Activated T-cell treated with anti-CD3 and anti-CD28 coated beads, Interleukin-2, amount 50 U/mL, for 24 hours (primary cell): ENCODE results near the gene PPP2R3B.
"Not testable (repeated sequence)": the region's sequence is repeated elsewhere in the genome, so short reads cannot be mapped to it uniquely, and the experiment has no call there.

ENCODE experiments used
- DNase-seq: peaks from one replicate; pipeline ENCODE4 v3.0.0-alpha.2; 2020
- H3K27ac Mint-ChIP-seq: 2 replicates; pipeline ENCODE4 v1.8.0; 2020; ENCODE audit warnings: mild to moderate bottlenecking, mixed read lengths
- H3K27me3 Mint-ChIP-seq: 2 replicates; pipeline ENCODE4 v1.8.0; 2020; ENCODE audit warnings: mixed read lengths
- H3K36me3 Mint-ChIP-seq: 2 replicates; pipeline ENCODE4 v1.8.0; 2020; ENCODE audit warnings: low read depth, mixed read lengths
- H3K4me1 Mint-ChIP-seq: 2 replicates; pipeline ENCODE4 v1.8.0; 2020; ENCODE audit warnings: low read depth, mixed read lengths
- H3K4me3 Mint-ChIP-seq: 2 replicates; pipeline ENCODE4 v1.8.0; 2020; ENCODE audit warnings: mild to moderate bottlenecking, moderate library complexity, mixed read lengths
- H3K9me3 Mint-ChIP-seq: 2 replicates; pipeline ENCODE4 v1.8.0; 2020; ENCODE audit warnings: mixed read lengths

Gene PPP2R3B

GRCh38 chrX:386768-387575, at the start of gene PPP2R3B:
Gene PPP2R3B, minus strand, starts transcription at chrX:386907. Its CDS starts 216 bp downstream, at chrX:386691.
- DNase-seq, result peak; percentile 98
- H3K9me3 Mint-ChIP-seq, result no peaks in the 10 kb centered on the region
- H3K27ac Mint-ChIP-seq, result peak within 1 kb of the TSS; percentile 98
- H3K27me3 Mint-ChIP-seq, result no peaks in the 10 kb centered on the region
- peaks cover 2% of the 10 kb centered on the region for H3K36me3 Mint-ChIP-seq
- peak within 1 kb of the TSS; percentile 84 for H3K4me3 Mint-ChIP-seq
- H3K4me1 Mint-ChIP-seq, result peaks cover 12% of the 10 kb centered on the region

DNA sequence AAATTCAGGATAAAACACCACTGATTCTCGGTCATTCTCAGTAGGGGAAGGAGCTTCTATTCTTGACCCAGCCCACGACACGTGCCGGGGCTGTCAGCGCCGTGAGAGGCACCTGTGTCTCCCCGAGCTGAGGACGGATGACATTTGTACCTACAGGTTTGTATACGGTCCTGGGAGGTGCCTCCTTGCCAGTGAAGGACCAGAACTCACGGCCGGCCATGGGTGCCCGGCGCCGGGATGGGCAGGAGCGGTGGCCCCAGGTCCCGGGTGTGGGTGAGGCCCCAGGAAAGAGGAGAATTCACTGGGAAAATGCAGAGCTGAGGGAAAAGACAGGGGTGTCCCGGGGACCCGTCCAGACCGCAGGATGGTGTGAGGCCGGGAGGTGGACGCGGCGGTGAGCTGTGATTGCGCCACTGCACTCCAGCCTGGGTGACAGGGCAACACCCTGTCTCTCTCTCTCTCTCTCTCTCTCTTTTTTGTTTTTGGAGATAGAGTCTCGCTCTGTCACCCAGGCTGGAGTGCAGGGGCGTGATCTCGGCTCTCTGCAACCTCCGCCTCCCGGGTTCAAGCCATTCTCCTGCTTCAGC, 48.9 kb upstream of the PPP2R3B start:
- H3K27ac Mint-ChIP-seq, result no peak overlapping the region
- H3K27me3 Mint-ChIP-seq, result peaks cover 3% of the 10 kb centered on the region
- H3K36me3 Mint-ChIP-seq, result no peaks in the 10 kb centered on the region
- DNase-seq, result no peak
- H3K4me1 Mint-ChIP-seq, result no peaks in the 10 kb centered on the region
- H3K9me3 Mint-ChIP-seq, result peaks cover 11% of the 10 kb centered on the region
- H3K4me3 Mint-ChIP-seq, result no peak overlapping the region

GRCh38 chrX:434946-435345, 48.2 kb upstream of the PPP2R3B start:
- Mint-ChIP-seq H3K27ac (no peak overlapping the region), H3K27me3 (peaks cover 8% of the 10 kb centered on the region), H3K4me3 (no peak overlapping the region), H3K4me1 (no peaks in the 10 kb centered on the region), H3K36me3 (no peaks in the 10 kb centered on the region), H3K9me3 (peaks cover 6% of the 10 kb centered on the region)
- no peak for DNase-seq

DNA sequence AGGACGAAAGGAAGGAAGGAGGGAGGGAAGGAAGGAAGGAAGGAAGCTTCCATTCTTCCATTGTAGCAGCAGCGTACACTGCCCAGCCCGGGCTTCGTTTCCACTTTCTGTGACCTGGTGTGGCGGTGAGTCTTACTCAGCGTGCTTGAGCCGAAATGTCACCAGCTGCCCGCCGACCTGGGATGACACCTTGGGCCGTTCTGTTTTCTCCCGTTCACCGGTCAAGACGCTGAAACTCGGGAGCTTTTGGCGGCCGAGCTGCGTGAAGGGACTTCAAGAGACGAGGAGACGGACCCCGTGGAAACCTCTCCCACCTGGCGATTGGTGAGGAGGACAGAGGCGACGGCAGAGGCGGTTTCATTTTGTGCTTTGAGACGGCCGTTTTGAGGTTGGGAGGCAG, 47.1 kb upstream of the PPP2R3B start:
- Mint-ChIP-seq H3K27me3 (peaks cover 12% of the 10 kb centered on the region), H3K36me3 (no peaks in the 10 kb centered on the region), H3K27ac (no peak overlapping the region), H3K4me1 (no peaks in the 10 kb centered on the region), H3K9me3 (no peaks in the 10 kb centered on the region), H3K4me3 (no peak overlapping the region)
- no peak for DNase-seq

DNA sequence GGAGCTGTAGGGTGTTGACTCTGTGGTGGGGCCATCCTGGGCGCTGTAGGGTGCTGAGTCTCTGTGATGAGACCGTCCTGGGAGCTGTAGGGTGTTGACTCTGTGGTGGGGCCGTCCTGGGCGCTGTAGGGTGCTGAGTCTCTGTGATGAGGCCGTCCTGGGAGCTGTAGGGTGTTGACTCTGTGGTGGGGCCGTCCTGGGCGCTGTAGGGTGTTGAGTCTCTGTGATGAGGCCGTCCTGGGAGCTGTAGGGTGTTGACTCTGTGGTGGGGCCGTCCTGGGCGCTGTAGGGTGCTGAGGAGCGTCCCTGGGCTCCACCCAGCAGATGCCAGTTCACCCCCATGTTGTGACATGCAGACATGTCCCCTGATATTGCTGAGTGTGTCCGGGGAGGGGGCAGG, 46.0 kb upstream of the PPP2R3B start:
- H3K27ac Mint-ChIP-seq, H3K4me3 Mint-ChIP-seq, DNase-seq, H3K4me1 Mint-ChIP-seq, H3K9me3 Mint-ChIP-seq, H3K36me3 Mint-ChIP-seq: not testable (repeated sequence)
- peaks cover 23% of the 10 kb centered on the region for H3K27me3 Mint-ChIP-seq

- H3K4me3 Mint-ChIP-seq, result no peak overlapping the region
- H3K27ac Mint-ChIP-seq, result no peak overlapping the region
- H3K9me3 Mint-ChIP-seq, result no peaks in the 10 kb centered on the region
- H3K4me1 Mint-ChIP-seq, result peaks cover 3% of the 10 kb centered on the region
- no peak for DNase-seq
- H3K27me3 Mint-ChIP-seq, result peaks cover 28% of the 10 kb centered on the region
- H3K36me3 Mint-ChIP-seq, result no peaks in the 10 kb centered on the region
Measured at GRCh38 chrX:431492-432111, 44.9 kb upstream of the PPP2R3B start.

- DNase-seq, result no peak
- H3K27ac Mint-ChIP-seq, result no peak overlapping the region
- peaks cover 32% of the 10 kb centered on the region for H3K27me3 Mint-ChIP-seq
- no peak overlapping the region for H3K4me3 Mint-ChIP-seq
- H3K36me3 Mint-ChIP-seq, result no peaks in the 10 kb centered on the region
- H3K4me1 Mint-ChIP-seq, result peaks cover 3% of the 10 kb centered on the region
- H3K9me3 Mint-ChIP-seq, result no peaks in the 10 kb centered on the region
Measured at GRCh38 chrX:431056-431455, 44.3 kb upstream of the PPP2R3B start.

DNA sequence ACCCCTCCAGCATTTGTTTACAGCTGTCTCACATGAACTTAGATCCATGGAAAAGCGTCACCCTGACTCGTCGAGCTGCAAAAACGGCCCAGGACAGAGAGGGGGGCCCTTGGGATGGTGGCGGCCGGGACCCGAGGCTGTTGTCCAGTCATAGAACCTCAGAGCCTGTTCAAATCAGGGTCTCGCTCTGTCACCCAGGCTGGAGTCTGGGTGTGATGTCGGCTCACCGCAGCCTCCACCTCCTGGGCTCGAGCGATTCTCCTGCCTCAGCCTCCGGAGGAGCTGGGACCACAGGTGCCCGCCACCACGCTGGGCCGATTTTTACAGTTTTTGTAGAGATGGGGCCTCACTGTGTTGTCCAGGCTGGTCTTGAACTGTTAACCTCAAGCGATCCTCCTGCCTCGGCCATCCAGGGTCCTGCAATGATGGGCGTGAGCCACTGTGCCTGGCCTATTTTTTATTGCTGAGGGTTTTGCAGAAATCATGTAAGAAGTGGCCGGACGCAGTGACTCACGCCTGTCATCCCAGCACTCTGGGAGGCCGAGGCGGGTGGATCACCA, 42.6 kb upstream of the PPP2R3B start:
- no peaks in the 10 kb centered on the region for H3K9me3 Mint-ChIP-seq
- DNase-seq, result no peak
- H3K27ac Mint-ChIP-seq, result no peak overlapping the region
- H3K4me3 Mint-ChIP-seq, result no peak overlapping the region
- H3K36me3 Mint-ChIP-seq, result no peaks in the 10 kb centered on the region
- H3K4me1 Mint-ChIP-seq, result peaks cover 3% of the 10 kb centered on the region
- H3K27me3 Mint-ChIP-seq, result peaks cover 37% of the 10 kb centered on the region

DNA sequence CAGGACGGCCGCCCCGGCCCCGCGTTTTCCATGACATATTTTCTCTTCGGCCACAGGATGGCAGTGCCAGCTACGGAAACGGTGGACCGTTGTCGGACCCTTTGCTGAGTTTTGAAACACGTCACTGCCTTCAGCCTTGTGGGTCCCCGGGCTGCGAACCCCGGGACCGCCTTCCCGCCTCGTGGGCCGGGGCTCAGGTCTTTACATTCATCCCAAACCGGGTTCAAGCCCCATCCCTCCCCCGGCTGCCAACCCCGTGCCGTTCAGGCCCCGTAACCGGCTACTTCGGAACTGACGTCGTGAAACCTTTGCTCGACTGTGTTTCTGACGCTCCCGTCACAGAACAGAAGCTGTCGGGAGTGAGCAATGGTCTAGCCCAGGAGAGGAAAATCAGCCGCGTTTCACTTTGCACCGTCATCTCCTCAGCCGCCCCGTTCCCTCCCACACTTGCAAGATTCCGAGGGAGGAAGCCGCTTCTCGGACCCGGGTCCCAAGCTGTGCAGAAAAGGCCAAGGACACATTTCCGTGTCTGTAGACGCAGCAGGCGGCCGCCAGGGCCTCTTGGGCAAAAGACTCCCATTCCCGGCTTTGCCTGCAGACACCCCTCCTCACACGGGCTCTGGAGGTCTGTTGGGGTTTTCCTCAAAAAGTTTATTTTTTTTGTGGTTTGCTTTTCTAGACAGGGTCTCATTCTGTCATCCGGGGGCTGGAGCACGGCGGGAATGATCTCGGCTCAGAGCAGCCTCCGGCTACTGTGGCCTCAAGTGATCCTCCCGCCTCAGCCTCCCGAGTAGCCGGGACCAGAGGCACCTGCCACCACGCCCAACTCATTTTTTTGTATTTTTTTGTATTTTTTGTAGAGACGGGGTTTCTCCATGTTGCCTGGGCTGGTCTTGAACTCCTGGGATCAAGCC, 41.4 kb upstream of the PPP2R3B start:
- Mint-ChIP-seq H3K4me3 (peak overlapping the region; percentile 46), H3K27ac (no peak overlapping the region), H3K9me3 (no peaks in the 10 kb centered on the region), H3K4me1 (peaks cover 3% of the 10 kb centered on the region), H3K36me3 (no peaks in the 10 kb centered on the region), H3K27me3 (peaks cover 46% of the 10 kb centered on the region)
- peak; percentile 34 for DNase-seq

DNA sequence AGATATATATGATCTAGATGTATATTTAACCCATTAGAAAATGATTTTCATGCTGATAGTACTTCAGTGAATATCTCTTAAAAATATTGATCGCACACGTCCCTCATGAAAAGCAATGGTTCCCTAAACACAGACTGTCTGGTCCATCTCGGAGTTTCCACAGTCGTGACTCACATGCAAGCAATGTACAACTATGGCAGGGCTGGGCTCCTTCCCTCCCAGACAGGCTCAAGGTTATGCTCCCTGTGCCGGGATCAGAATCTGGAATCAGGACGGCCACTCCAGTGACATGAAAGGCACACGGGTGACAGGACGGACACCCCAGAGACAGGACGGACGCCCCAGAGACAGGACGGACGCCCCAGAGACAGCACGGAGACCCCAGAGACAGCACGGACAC, 40.2 kb upstream of the PPP2R3B start:
- H3K36me3 Mint-ChIP-seq, result no peaks in the 10 kb centered on the region
- peaks cover 46% of the 10 kb centered on the region for H3K27me3 Mint-ChIP-seq
- DNase-seq, result no peak
- H3K4me3 Mint-ChIP-seq, result no peak overlapping the region
- H3K4me1 Mint-ChIP-seq, result peaks cover 3% of the 10 kb centered on the region
- no peaks in the 10 kb centered on the region for H3K9me3 Mint-ChIP-seq
- H3K27ac Mint-ChIP-seq, result no peak overlapping the region

GRCh38 chrX:425056-425455, 38.3 kb upstream of the PPP2R3B start:
- no peak for DNase-seq
- H3K9me3 Mint-ChIP-seq, result no peaks in the 10 kb centered on the region
- H3K4me1 Mint-ChIP-seq, result peaks cover 3% of the 10 kb centered on the region
- no peak overlapping the region for H3K27ac Mint-ChIP-seq
- H3K36me3 Mint-ChIP-seq, result no peaks in the 10 kb centered on the region
- H3K4me3 Mint-ChIP-seq, result no peak overlapping the region
- peaks cover 38% of the 10 kb centered on the region for H3K27me3 Mint-ChIP-seq

GRCh38 chrX:421646-422391, 35.1 kb upstream of the PPP2R3B start:
- Mint-ChIP-seq H3K36me3 (no peaks in the 10 kb centered on the region), H3K27ac (no peak overlapping the region), H3K27me3 (peaks cover 19% of the 10 kb centered on the region), H3K4me1 (no peaks in the 10 kb centered on the region), H3K9me3 (no peaks in the 10 kb centered on the region), H3K4me3 (no peak overlapping the region)
- no peak for DNase-seq

- Mint-ChIP-seq H3K27ac (no peak overlapping the region), H3K4me3 (no peak overlapping the region), H3K4me1 (no peaks in the 10 kb centered on the region), H3K27me3 (peaks cover 12% of the 10 kb centered on the region), H3K36me3 (no peaks in the 10 kb centered on the region), H3K9me3 (no peaks in the 10 kb centered on the region)
- DNase-seq, result no peak
Measured at GRCh38 chrX:420496-421223, 34.0 kb upstream of the PPP2R3B start.
